ENCODE data around the gene ZBTB16.

GRCh38 chr11:114168691-114169090 is 109.2 kb downstream of the ZBTB16 start:
- TF ChIP-seq CTCF (conservative IDR thresholded peaks at IDR 0.05; ENCODE audit: low read depth, low read length) (no peak), RAD21 (IDR thresholded peaks at IDR 0.05; ENCODE audit: low read length) (no peak), RCOR1 (IDR thresholded peaks at IDR 0.05; ENCODE audit: insufficient replicate concordance, low read length) (no peak), FOS (IDR thresholded peaks at IDR 0.05; ENCODE audit: low read depth, low read length) (no peak), MXI1 (IDR thresholded peaks at IDR 0.05; ENCODE audit: borderline replicate concordance, low read depth, low read length) (no peak), POLR2A (IDR thresholded peaks at IDR 0.05; ENCODE audit: low read depth, low read length) (no peak), MAFK (IDR thresholded peaks at IDR 0.05; ENCODE audit: low read depth, low read length) (no peak), BHLHE40 (IDR thresholded peaks at IDR 0.05; ENCODE audit: low read depth, low read length) (no peak), RFX5 (IDR thresholded peaks at IDR 0.05; ENCODE audit: low read depth, low read length) (no peak), NFE2L2 (IDR thresholded peaks at IDR 0.05; ENCODE audit: low read depth, low read length) (no peak), SMC3 (IDR thresholded peaks at IDR 0.05; ENCODE audit: low read depth, low read length) (no peak), USF2 (IDR thresholded peaks at IDR 0.05; ENCODE audit: low read depth, low read length) (no peak), ELK1 (IDR thresholded peaks at IDR 0.05; ENCODE audit: borderline replicate concordance, low read depth, low read length) (no peak)

All from IMR-90 (cell line).